IMR-90 (cell line): ENCODE data around the gene ASB1.

ENCODE experiments used
- BHLHE40 ChIP-seq: fragments of 150-350 bp; IDR thresholded peaks from 2 replicates; pipeline ENCODE4 v1.6.1; 2016; ENCODE audit warnings: mild to moderate bottlenecking, low read depth, low read length
- CEBPB ChIP-seq: IDR thresholded peaks from 2 replicates; pipeline ENCODE4 v1.6.1; 2012; ENCODE audit warnings: low read depth, low read length, improper control_type of control experiment
- CTCF ChIP-seq: conservative IDR thresholded peaks from 2 replicates; pipeline ENCODE4 v1.5.1; 2012; ENCODE audit warnings: mild to moderate bottlenecking, low read depth, low read length, improper control_type of control experiment
- FOS ChIP-seq: fragments of 150-350 bp; IDR thresholded peaks from 2 replicates; pipeline ENCODE4 v1.6.1; 2016; ENCODE audit warnings: low read depth, low read length
- MAFK ChIP-seq: IDR thresholded peaks from 2 replicates; pipeline ENCODE4 v1.6.1; 2012; ENCODE audit warnings: low read depth, low read length, improper control_type of control experiment
- MAZ ChIP-seq: IDR thresholded peaks from 2 replicates; pipeline ENCODE4 v1.6.1; 2012; ENCODE audit warnings: low read depth, mild to moderate bottlenecking, low read length, improper control_type of control experiment, moderate library complexity, borderline replicate concordance
- MXI1 ChIP-seq: IDR thresholded peaks from 2 replicates; pipeline ENCODE4 v1.6.1; 2012; ENCODE audit warnings: low read depth, mild to moderate bottlenecking, low read length, moderate library complexity, borderline replicate concordance
- NFE2L2 ChIP-seq: fragments of 150-350 bp; IDR thresholded peaks from 2 replicates; pipeline ENCODE4 v1.6.1; 2016; ENCODE audit warnings: low read depth, mild to moderate bottlenecking, low read length
- POLR2A ChIP-seq: IDR thresholded peaks from 2 replicates; pipeline ENCODE4 v1.6.1; 2012; ENCODE audit warnings: mild to moderate bottlenecking, low read depth, low read length
- RAD21 ChIP-seq: IDR thresholded peaks from 2 replicates; pipeline ENCODE4 v1.6.1; 2012; ENCODE audit warnings: low read length, improper control_type of control experiment
- RCOR1 ChIP-seq: IDR thresholded peaks from 2 replicates; pipeline ENCODE4 v1.6.1; 2012; ENCODE audit warnings: mild to moderate bottlenecking, low read length, improper control_type of control experiment; ENCODE audit not compliant: insufficient replicate concordance
- SMC3 ChIP-seq: fragments of 150-350 bp; IDR thresholded peaks from 2 replicates; pipeline ENCODE4 v1.6.1; 2016; ENCODE audit warnings: low read depth, mild to moderate bottlenecking, antibody characterized with exemption, low read length, moderate library complexity
- USF2 ChIP-seq: fragments of 150-350 bp; IDR thresholded peaks from 2 replicates; pipeline ENCODE4 v1.6.1; 2017; ENCODE audit warnings: mild to moderate bottlenecking, antibody characterized with exemption, low read length, low read depth

GRCh38 chr2:238387332-238387731 is 39.4 kb upstream of the ASB1 start:
- no peak for TF ChIP-seq POLR2A
- TF ChIP-seq CTCF = no peak
- no peak for TF ChIP-seq RAD21
- TF ChIP-seq CEBPB = no peak
- TF ChIP-seq BHLHE40 = no peak
- no peak for TF ChIP-seq SMC3
- no peak for TF ChIP-seq MAFK
- TF ChIP-seq USF2 = no peak
- no peak for TF ChIP-seq MXI1
- TF ChIP-seq MAZ = no peak
- no peak for TF ChIP-seq FOS
- TF ChIP-seq NFE2L2 = no peak
- TF ChIP-seq RCOR1 = no peak
